ENCODE data around the gene HPSE2. TPM values are rescaled to one million over a fixed set of nuclear protein-coding genes. Genes with fewer than 3 reads are reported as not detected.

Gene HPSE2
- total RNA-seq, 1 donor from 2014 or later, result 0.10 TPM

DNA sequence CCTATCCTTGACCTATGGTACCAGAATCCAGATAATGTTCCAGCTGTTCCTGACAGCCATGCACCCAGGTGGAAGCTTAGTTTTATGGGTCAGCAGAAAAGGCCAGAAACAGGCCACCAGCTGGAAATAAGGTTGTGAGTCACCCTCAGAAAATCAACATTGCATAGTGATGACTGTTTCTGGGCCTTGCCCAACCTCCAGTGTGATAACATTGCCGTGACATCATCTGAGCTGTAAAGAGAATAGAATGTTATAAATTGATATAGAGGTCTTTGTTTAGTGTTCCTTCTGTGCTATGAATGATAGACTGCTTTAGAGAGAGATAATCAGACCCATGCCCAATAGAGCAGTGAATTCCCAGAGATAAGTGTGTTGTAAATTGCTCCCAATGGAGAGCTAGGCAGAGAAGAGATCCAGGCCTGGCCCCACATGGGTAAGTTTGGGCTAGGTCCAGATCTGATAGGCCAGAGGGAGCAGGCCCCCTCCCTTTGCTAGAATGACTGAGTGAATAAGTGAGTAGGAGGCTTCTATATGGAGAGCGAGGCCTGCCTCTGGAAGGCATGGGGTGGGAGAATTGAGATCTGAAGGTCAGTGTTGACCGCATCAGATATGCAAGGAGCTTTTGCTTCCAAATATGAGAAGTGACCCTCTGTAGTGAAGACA is 774.7 kb downstream of the HPSE2 start:
- Mint-ChIP-seq H3K4me1 (ENCODE audit: low read depth) (peaks cover 11% of the 10 kb centered on the region), H3K27me3 (peaks cover 35% of the 10 kb centered on the region), H3K27ac (peak overlapping the region; percentile 95), H3K36me3 (ENCODE audit: insufficient read depth) (no peaks in the 10 kb centered on the region), H3K4me3 (ENCODE audit: low read depth) (no peak overlapping the region), H3K9me3 (ENCODE audit: low read depth) (no peaks in the 10 kb centered on the region)
- TF ChIP-seq, protein P1, sequence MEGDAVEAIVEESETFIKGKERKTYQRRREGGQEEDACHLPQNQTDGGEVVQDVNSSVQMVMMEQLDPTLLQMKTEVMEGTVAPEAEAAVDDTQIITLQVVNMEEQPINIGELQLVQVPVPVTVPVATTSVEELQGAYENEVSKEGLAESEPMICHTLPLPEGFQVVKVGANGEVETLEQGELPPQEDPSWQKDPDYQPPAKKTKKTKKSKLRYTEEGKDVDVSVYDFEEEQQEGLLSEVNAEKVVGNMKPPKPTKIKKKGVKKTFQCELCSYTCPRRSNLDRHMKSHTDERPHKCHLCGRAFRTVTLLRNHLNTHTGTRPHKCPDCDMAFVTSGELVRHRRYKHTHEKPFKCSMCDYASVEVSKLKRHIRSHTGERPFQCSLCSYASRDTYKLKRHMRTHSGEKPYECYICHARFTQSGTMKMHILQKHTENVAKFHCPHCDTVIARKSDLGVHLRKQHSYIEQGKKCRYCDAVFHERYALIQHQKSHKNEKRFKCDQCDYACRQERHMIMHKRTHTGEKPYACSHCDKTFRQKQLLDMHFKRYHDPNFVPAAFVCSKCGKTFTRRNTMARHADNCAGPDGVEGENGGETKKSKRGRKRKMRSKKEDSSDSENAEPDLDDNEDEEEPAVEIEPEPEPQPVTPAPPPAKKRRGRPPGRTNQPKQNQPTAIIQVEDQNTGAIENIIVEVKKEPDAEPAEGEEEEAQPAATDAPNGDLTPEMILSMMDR (IDR thresholded peaks at IDR 0.05; ENCODE audit: unreplicated experiment), result no peak
- no peak for DNase-seq (ENCODE audit: low spot score, unreplicated experiment)

DNA sequence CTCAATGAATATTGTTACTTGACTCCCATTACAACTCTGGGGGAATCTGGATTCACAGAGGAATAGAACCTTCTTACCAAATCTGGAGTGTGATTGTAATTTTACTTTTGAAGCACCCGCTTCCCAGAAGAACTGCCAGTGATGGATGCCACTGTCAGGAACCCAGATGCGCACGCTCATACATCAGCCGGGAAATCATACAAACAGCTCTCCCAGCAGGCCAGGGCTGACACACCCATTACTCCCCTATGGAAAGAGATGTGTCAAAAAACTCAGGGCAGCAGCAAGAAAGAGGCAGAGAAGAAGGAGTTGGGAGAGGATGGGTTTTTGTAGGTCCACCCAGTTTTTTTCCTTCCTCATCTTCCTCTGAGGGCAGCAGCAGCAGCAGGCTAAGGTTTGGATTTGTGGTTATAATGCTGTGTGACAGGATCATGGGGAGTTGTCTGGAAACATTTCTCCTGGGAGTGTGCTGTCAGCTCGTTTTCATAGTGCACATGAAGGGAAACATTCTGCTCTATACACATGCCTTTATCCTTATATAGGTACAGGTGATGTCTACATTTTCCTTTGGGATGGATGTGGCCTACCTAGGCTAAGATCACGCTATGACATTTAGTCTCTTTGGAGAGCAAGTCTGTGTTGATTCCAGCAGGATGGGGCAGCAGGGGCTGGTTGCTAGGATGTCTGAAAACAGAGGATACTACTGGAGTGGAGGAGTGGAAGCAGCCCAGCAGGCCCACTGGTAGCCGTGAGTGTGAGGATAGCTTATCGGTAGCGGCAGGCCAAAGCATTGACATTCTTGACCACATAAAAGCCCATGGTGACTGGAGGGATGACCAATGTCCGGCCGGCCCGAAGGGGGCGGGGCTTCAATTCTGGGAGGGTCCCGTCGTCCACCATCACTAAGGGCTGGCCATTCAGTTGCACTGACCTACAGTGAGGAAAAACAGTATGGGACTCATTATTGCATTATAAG is 776.6 kb downstream of the HPSE2 start:
- peaks cover 32% of the 10 kb centered on the region for H3K27me3 Mint-ChIP-seq

DNA sequence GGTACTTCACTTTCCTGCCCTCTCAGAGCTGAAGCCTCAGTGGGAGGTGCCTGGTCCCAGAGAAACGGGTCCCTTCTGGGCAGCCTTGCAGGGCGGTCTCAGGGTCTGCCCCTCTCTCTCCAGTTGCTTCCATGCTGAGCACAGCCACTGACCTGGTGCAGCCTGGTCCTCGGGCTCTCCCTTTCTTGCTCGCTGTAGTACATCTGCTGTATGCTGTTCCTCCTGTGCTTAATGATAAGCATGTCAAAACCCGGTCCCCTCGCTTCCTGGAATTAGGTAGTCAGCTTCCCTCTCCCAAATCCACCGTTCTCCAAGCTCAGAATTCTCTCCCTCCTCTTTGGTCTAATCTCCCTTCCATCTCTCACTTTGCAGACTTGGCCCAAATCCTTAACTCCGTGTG is 777.9 kb downstream of the HPSE2 start:
- no peak for DNase-seq (ENCODE audit: low spot score, unreplicated experiment)
- Mint-ChIP-seq H3K9me3 (ENCODE audit: low read depth) (no peaks in the 10 kb centered on the region), H3K4me3 (ENCODE audit: low read depth) (no peak overlapping the region), H3K4me1 (ENCODE audit: low read depth) (peaks cover 9% of the 10 kb centered on the region), H3K27ac (no peak overlapping the region), H3K36me3 (ENCODE audit: insufficient read depth) (no peaks in the 10 kb centered on the region), H3K27me3 (peaks cover 26% of the 10 kb centered on the region)
- TF ChIP-seq, protein P1 (IDR thresholded peaks at IDR 0.05; ENCODE audit: unreplicated experiment), result no peak

More for the DNA sequence above, 776.6 kb downstream of the HPSE2 start:
- TF ChIP-seq, protein P1 (IDR thresholded peaks at IDR 0.05; ENCODE audit: unreplicated experiment), result no peak
- no peaks in the 10 kb centered on the region for H3K36me3 Mint-ChIP-seq (ENCODE audit: insufficient read depth)
- no peak for DNase-seq (ENCODE audit: low spot score, unreplicated experiment)
- no peak overlapping the region for H3K4me3 Mint-ChIP-seq (ENCODE audit: low read depth)
- H3K4me1 Mint-ChIP-seq (ENCODE audit: low read depth), result peaks cover 9% of the 10 kb centered on the region
- no peaks in the 10 kb centered on the region for H3K9me3 Mint-ChIP-seq (ENCODE audit: low read depth)
- H3K27ac Mint-ChIP-seq, result no peak overlapping the region

DNA sequence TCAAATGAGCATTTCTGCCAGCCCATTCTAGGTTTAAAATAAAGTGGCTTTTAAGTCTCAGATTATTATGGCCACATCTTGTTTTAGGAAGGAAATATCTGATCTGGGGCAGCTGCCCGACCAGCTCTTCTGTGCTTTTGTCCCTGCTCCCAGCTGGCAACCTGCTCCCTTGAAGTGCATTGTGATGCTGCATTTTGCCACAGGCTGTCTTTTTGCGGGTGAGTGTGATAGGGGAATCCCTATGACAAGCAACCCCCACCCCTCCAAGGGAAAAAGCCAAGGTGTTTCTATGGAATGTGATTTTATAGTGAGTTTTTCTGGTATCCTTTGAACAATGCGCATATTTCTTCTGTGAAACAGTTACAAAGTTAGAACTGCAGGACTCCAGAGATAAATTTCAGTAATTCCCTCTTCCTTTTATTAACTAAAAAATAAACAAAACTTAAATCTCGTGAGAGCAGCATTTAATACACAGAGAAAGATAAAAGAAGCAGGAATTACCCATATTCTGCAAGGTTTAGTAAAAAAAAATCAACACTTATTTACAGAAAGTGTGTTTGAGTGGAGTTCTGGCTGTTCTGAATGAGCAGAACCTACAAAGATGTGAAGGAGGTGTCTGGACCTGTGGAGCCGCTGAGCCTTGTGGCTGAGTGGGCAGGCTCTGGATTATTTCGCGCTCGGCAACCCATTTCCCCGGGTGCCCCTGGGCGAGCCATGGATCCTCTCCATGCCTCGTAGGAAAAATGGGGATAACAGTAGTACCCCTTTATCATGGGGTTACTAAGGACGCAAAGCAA is 778.8 kb downstream of the HPSE2 start:
- DNase-seq (ENCODE audit: low spot score, unreplicated experiment), result no peak
- peaks cover 9% of the 10 kb centered on the region for H3K4me1 Mint-ChIP-seq (ENCODE audit: low read depth)
- H3K27me3 Mint-ChIP-seq, result peaks cover 23% of the 10 kb centered on the region
- H3K4me3 Mint-ChIP-seq (ENCODE audit: low read depth), result no peak overlapping the region
- no peaks in the 10 kb centered on the region for H3K9me3 Mint-ChIP-seq (ENCODE audit: low read depth)
- H3K27ac Mint-ChIP-seq, result no peak overlapping the region
- TF ChIP-seq, protein P1 (IDR thresholded peaks at IDR 0.05; ENCODE audit: unreplicated experiment), result no peak
- no peaks in the 10 kb centered on the region for H3K36me3 Mint-ChIP-seq (ENCODE audit: insufficient read depth)
